ENCODE measurements around the gene ADM2.

The ADM2 gene

GRCh38 chr22:50504369-50505211, 23.2 kb downstream of the ADM2 start (continued):
- TF ChIP-seq POU6F1 (CRISPR knock-in tag; IDR thresholded peaks at IDR 0.05; ENCODE audit: borderline replicate concordance, low read depth) (no peak), OSR1 (CRISPR knock-in tag; IDR thresholded peaks at IDR 0.05) (no peak), PATZ1 (CRISPR knock-in tag; IDR thresholded peaks at IDR 0.05; ENCODE audit: borderline replicate concordance) (no peak)

GRCh38 chr22:50505276-50505775, 24.0 kb downstream of the ADM2 start:
- no peak for TF ChIP-seq ESRRG (CRISPR knock-in tag; IDR thresholded peaks at IDR 0.05)
- no peak for TF ChIP-seq TCF4 (CRISPR knock-in tag; IDR thresholded peaks at IDR 0.05; ENCODE audit: borderline replicate concordance)
- no peak for TF ChIP-seq POU6F1 (CRISPR knock-in tag; IDR thresholded peaks at IDR 0.05; ENCODE audit: borderline replicate concordance, low read depth)
- no peak for TF ChIP-seq ZNF70 (CRISPR knock-in tag; IDR thresholded peaks at IDR 0.05)
- no peak for TF ChIP-seq ZFP30 (CRISPR knock-in tag; IDR thresholded peaks at IDR 0.05)
- TF ChIP-seq ISL1 (CRISPR knock-in tag; IDR thresholded peaks at IDR 0.05) = no peak
- TF ChIP-seq SNAI2 (CRISPR knock-in tag; IDR thresholded peaks at IDR 0.05) = no peak
- TF ChIP-seq ARNTL (CRISPR knock-in tag; IDR thresholded peaks at IDR 0.05; ENCODE audit: borderline replicate concordance, low read depth) = no peak
- TF ChIP-seq CREB5 (CRISPR knock-in tag; IDR thresholded peaks at IDR 0.05; ENCODE audit: low read depth) = no peak
- no peak for TF ChIP-seq GLIS3 (CRISPR knock-in tag; IDR thresholded peaks at IDR 0.05)
- TF ChIP-seq RARB (CRISPR knock-in tag; IDR thresholded peaks at IDR 0.05) = no peak
- no peak for TF ChIP-seq CSDC2 (CRISPR knock-in tag; IDR thresholded peaks at IDR 0.05)
- no peak for TF ChIP-seq ZNF565 (CRISPR knock-in tag; conservative IDR thresholded peaks at IDR 0.05; ENCODE audit: low read depth)
- no peak for TF ChIP-seq ZNF8 (CRISPR knock-in tag; IDR thresholded peaks at IDR 0.05)
- TF ChIP-seq TSHZ2 (CRISPR knock-in tag; IDR thresholded peaks at IDR 0.05) = no peak
- no peak for TF ChIP-seq CSRNP3 (CRISPR knock-in tag; IDR thresholded peaks at IDR 0.05)
- no peak for TF ChIP-seq TOX (CRISPR knock-in tag; IDR thresholded peaks at IDR 0.05; ENCODE audit: borderline replicate concordance)
- TF ChIP-seq PATZ1 (CRISPR knock-in tag; IDR thresholded peaks at IDR 0.05; ENCODE audit: borderline replicate concordance) = no peak
- no peak for ATAC-seq

All from SK-N-SH treated with all-trans-retinoic acid at 6 μM for 48 hours (cell line).